K562 (cell line): ENCODE measurements around the gene KHDRBS2.

ENCODE experiments used
- BACH1 ChIP-seq: fragments of 200-800 bp; sonication (Bioruptor generic); IDR thresholded peaks from 2 replicates; pipeline ENCODE4 v1.6.1; 2016; ENCODE audit warnings: missing genetic modification characterization, missing compliant biosample characterization
- CHD2 ChIP-seq: IDR thresholded peaks from 2 replicates; pipeline ENCODE4 v1.6.1; 2011; ENCODE audit warnings: low read depth, low read length
- CREB1 ChIP-seq, 2 experiments: sonication (generic) in 1 of 2; formaldehyde crosslinking in 1 of 2; IDR thresholded peaks; 2 replicates each; pipeline versions ENCODE4 v1.6.1 to v1.8.0; 2012 to 2022; ENCODE audit warnings: inconsistent platforms in 1 of 2, mild to moderate bottlenecking in 1 of 2, missing genetic modification reagents in 1 of 2, moderate library complexity in 1 of 2
- FOS ChIP-seq: IDR thresholded peaks from 3 replicates; pipeline ENCODE4 v1.6.1; 2011; ENCODE audit not compliant: insufficient read length; ENCODE audit errors: extremely low read depth
- JUN ChIP-seq, 2 experiments: sonication (generic) in 1 of 2; formaldehyde crosslinking in 1 of 2; IDR thresholded peaks; 2 replicates each; pipeline versions ENCODE4 v1.6.1 to v1.8.0; 2012 to 2022; ENCODE audit warnings: borderline replicate concordance in 2 of 2, mild to moderate bottlenecking in 2 of 2, improper control_type of control experiment in 1 of 2, low read depth in 1 of 2, low read length in 1 of 2, missing genetic modification reagents in 1 of 2
- KAT8 ChIP-seq: fragments of 450-650 bp; IDR thresholded peaks from 2 replicates; pipeline ENCODE4 v1.6.1; 2016; ENCODE audit warnings: low read depth, mild to moderate bottlenecking
- KLF6 ChIP-seq: fragments of 250-450 bp; sonication (Bioruptor Pico); IDR thresholded peaks from 2 replicates; pipeline ENCODE4 v1.4.0; 2020; ENCODE audit warnings: mild to moderate bottlenecking, moderate library complexity, borderline replicate concordance
- MCM3 ChIP-seq: fragments of 450-650 bp; IDR thresholded peaks from 2 replicates; pipeline ENCODE4 v1.6.1; 2016
- RAD51 ChIP-seq: fragments of 450-650 bp; IDR thresholded peaks from 2 replicates; pipeline ENCODE4 v1.7.1; 2016; ENCODE audit warnings: low read depth, mild to moderate bottlenecking, borderline replicate concordance
- ZNF263 ChIP-seq: sonication (generic); formaldehyde crosslinking; IDR thresholded peaks from 2 replicates; pipeline ENCODE4 v1.8.0; 2022; ENCODE audit warnings: mild to moderate bottlenecking, missing genetic modification reagents, borderline replicate concordance
- TF ChIP-seq, protein P1 (sequence below): sonication (generic); formaldehyde crosslinking; IDR thresholded peaks from 2 replicates; pipeline ENCODE4 v1.8.0; 2023; ENCODE audit warnings: mild to moderate bottlenecking, missing genetic modification reagents
- TF ChIP-seq, protein P2 (sequence below), 3 experiments: IDR thresholded peaks in 2 of 3; conservative IDR thresholded peaks in 1 of 3; 2 replicates each; pipeline ENCODE4 v1.5.1; 2011 to 2012; ENCODE audit warnings: low read length in 3 of 3, mild to moderate bottlenecking in 3 of 3, control low read depth in 2 of 3, improper control_type of control experiment in 1 of 3, inconsistent platforms in 1 of 3, low read depth in 1 of 3, mixed read lengths in 1 of 3, moderate library complexity in 1 of 3; ENCODE audit not compliant: insufficient read depth in 2 of 3

DNA sequence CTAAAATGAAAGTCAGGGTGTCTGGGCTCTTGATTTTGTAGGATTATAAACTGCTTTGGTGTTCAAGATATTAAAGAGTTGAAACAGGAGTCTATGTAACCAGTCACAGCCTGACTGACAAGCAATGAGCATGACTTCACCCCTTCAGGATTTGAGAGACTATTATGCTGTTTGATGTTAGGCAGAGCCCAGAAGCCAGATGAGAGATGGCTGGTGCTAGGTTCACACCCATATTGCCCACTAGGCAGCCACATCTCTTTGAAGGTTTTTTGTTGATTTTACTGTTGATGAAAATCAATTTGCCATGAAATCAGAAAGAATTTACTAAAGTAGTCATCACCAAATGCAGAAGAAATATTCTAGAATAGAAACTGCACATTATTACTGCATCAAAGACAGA is 243.6 kb downstream of the KHDRBS2 start:
- TF ChIP-seq MCM3 (no peak), BACH1 (tag) (no peak), KLF6 (CRISPR knock-in tag) (no peak), JUN (IDR thresholded peaks at IDR 0.05; ENCODE audit: borderline replicate concordance, low read depth, low read length) (no peak), JUN (CRISPR knock-in tag; IDR thresholded peaks at IDR 0.05; ENCODE audit: borderline replicate concordance) (no peak), KAT8 (no peak), FOS (no peak), CHD2 (no peak), CREB1 (IDR thresholded peaks at IDR 0.05) (no peak), CREB1 (CRISPR knock-in tag; IDR thresholded peaks at IDR 0.05) (no peak), ZNF263 (CRISPR knock-in tag) (no peak), RAD51 (no peak)
- TF ChIP-seq, protein P1, sequence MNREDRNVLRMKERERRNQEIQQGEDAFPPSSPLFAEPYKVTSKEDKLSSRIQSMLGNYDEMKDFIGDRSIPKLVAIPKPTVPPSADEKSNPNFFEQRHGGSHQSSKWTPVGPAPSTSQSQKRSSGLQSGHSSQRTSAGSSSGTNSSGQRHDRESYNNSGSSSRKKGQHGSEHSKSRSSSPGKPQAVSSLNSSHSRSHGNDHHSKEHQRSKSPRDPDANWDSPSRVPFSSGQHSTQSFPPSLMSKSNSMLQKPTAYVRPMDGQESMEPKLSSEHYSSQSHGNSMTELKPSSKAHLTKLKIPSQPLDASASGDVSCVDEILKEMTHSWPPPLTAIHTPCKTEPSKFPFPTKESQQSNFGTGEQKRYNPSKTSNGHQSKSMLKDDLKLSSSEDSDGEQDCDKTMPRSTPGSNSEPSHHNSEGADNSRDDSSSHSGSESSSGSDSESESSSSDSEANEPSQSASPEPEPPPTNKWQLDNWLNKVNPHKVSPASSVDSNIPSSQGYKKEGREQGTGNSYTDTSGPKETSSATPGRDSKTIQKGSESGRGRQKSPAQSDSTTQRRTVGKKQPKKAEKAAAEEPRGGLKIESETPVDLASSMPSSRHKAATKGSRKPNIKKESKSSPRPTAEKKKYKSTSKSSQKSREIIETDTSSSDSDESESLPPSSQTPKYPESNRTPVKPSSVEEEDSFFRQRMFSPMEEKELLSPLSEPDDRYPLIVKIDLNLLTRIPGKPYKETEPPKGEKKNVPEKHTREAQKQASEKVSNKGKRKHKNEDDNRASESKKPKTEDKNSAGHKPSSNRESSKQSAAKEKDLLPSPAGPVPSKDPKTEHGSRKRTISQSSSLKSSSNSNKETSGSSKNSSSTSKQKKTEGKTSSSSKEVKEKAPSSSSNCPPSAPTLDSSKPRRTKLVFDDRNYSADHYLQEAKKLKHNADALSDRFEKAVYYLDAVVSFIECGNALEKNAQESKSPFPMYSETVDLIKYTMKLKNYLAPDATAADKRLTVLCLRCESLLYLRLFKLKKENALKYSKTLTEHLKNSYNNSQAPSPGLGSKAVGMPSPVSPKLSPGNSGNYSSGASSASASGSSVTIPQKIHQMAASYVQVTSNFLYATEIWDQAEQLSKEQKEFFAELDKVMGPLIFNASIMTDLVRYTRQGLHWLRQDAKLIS (CRISPR knock-in tag) = no peak
- TF ChIP-seq, protein P2, sequence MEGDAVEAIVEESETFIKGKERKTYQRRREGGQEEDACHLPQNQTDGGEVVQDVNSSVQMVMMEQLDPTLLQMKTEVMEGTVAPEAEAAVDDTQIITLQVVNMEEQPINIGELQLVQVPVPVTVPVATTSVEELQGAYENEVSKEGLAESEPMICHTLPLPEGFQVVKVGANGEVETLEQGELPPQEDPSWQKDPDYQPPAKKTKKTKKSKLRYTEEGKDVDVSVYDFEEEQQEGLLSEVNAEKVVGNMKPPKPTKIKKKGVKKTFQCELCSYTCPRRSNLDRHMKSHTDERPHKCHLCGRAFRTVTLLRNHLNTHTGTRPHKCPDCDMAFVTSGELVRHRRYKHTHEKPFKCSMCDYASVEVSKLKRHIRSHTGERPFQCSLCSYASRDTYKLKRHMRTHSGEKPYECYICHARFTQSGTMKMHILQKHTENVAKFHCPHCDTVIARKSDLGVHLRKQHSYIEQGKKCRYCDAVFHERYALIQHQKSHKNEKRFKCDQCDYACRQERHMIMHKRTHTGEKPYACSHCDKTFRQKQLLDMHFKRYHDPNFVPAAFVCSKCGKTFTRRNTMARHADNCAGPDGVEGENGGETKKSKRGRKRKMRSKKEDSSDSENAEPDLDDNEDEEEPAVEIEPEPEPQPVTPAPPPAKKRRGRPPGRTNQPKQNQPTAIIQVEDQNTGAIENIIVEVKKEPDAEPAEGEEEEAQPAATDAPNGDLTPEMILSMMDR (IDR thresholded peaks at IDR 0.05 in 2 of 3, conservative IDR thresholded peaks at IDR 0.05 in 1 of 3; ENCODE audit: insufficient read depth in 2 of 3, low read depth in 1 of 3, low read length in 3 of 3) = no peak
